Measurements from ENCODE around the gene PDZRN4.

GRCh38 chr12:41462312-41462711, 274.2 kb downstream of the PDZRN4 start:
- TF ChIP-seq CTCF (IDR thresholded peaks at IDR 0.05) (no peak), POLR2A (IDR thresholded peaks at IDR 0.05) (no peak)
